OCI-LY1 (cell line): ENCODE results near the gene CPSF3.

ENCODE experiments used
- EZH2 ChIP-seq: fragments of 200-600 bp; sonication (generic), shearing (Covaris generic); IDR thresholded peaks from 2 replicates; pipeline ENCODE4 v1.8.0; 2017; ENCODE audit warnings: borderline replicate concordance, mixed run types, mild to moderate bottlenecking, antibody characterized with exemption, low read length, moderate library complexity, mixed read lengths
- TF ChIP-seq, protein P1 (sequence below): fragments of 200-600 bp; sonication (generic), shearing (Covaris generic); IDR thresholded peaks from 2 replicates; pipeline ENCODE4 v1.5.1; 2017; ENCODE audit warnings: mild to moderate bottlenecking, antibody characterized with exemption, low read length, moderate library complexity, mixed read lengths

DNA sequence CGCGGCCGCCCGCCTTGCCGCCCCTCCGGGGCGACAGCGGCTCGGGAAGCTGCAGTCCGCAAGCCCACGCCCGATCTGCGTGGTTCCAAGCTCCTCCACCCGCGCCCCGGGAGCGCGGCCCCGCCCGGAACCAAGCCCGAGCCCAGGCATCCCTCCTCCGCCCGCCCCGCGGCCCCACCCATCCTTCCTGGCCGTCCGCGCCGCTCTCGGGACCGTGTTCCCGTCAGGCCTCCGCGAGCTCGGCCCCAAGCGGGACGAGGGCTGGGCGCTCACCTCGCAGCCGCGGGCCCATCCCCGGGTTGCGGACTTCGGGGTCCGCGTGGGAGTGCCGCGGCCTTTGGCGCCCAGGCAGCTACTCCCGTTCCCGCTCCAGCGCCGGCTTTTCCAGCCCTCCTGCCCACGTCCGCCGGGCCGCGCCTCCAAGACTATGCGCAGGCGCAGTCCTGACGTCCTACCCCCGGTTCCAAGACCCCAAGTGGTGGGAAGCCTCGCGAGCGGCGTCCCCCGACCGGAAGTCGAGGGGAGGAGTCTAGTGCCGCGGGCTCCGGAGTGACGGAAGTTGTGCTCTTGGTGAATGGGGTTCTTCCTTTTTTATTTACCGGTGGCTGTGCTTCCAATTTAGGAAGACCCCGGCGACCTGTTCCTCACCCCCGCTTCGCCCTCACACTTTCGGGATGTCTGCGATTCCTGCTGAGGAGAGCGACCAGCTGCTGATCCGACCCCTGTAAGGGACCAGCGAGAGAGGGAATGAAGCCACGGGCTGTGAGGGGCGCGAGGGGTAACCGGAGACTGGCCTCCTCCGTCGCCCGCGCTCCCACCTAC is at the start of gene CPSF3, which contains the start of gene ITGB1BP1:
- TF ChIP-seq, protein P1, sequence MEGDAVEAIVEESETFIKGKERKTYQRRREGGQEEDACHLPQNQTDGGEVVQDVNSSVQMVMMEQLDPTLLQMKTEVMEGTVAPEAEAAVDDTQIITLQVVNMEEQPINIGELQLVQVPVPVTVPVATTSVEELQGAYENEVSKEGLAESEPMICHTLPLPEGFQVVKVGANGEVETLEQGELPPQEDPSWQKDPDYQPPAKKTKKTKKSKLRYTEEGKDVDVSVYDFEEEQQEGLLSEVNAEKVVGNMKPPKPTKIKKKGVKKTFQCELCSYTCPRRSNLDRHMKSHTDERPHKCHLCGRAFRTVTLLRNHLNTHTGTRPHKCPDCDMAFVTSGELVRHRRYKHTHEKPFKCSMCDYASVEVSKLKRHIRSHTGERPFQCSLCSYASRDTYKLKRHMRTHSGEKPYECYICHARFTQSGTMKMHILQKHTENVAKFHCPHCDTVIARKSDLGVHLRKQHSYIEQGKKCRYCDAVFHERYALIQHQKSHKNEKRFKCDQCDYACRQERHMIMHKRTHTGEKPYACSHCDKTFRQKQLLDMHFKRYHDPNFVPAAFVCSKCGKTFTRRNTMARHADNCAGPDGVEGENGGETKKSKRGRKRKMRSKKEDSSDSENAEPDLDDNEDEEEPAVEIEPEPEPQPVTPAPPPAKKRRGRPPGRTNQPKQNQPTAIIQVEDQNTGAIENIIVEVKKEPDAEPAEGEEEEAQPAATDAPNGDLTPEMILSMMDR, result no peak
- TF ChIP-seq EZH2, result no peak
